ENCODE data around the gene SPATS1.
A peak's percentile ranks its signal among the peaks of the same experiment; 100 is the strongest.
"Not testable (repeated sequence)": the region's sequence is repeated elsewhere in the genome, so short reads cannot be mapped to it uniquely, and the experiment has no call there.

The SPATS1 gene

DNA sequence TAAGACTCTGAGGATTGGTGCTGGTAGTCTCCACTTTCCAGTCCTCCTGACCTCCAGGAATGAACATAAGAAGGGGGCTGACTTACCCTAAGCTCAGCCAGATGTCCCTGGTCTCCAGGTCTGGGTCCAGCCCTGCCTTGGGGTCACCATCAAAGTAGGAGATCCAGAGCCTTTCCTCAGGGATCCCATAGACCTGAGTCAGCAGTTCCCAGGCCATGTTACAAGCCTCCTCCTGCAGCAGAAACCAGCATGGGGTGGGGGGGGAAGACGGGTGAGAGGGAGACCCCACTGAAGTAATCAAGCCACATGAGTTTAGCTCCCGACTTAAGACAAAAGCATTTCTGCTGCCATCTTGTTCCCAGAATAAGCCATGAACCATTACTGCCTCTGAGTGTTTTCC lies 31.1 kb upstream of the SPATS1 start:
- DNase-seq (ENCODE audit: low read depth in 2 of 2): no peak

DNA sequence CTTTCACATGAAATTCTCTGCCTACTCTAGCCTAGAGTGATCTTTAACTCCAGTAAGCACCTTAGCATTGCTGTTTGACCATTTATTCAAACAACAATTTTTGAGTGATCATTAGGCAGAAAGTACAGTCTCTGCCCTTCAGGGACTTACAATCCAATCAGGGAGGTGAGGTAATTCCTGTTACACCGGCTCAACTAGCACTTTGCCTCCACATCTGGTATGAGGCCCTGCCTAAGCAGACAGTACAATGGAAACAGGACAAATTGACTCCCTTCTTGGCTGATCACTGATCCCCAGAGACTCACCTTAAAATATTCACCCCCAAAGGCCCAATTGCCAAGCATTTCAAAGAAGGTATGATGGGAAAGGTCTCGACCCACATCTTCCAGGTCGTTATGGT lies 30.7 kb upstream of the SPATS1 start:
- DNase-seq (ENCODE audit: low read depth in 2 of 2): no peak

DNA sequence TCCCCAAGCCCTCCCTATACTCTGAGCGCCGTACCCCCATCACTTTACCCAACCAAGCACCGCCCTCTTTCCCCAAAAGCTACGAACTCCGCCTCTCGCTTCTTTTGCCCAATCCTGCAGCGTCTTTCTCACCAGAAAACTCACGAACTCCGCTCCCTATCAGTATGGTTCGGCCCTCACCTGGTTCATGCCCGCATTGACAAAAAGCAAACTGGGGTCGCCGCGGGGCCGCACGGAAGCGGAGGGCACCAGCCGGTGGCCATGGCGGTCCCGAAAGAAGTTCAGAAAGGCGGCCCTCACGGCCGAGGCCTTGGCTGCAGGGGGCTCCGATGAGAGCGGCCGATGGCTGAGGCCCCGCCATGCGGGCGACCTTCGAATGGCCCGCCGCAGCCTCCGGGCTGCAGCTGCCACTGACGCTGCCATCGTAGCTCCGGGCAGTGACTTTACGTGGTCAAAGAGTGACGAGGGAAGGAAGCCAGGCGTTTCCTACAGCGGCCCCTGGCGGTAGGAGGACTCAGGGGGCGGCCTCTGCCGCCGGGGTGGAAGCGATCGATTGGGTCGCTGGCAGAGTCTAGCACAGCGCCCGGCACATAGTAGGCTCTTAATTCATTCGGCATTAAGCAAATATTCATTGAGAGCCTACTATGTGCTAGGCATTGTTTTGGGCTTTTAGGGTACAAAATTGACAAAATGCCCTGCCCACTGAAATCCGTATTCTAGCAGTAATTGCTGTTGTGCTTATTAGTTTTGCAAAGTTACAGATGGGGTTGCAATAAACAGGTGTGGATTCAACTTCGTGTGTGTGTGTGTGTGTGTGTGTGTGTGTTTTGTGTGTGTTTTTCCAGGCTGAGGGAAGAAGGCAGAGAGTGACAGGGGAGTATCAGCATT lies 29.3 kb upstream of the SPATS1 start, which contains the start of gene AARS2:
AARS2 (minus strand) TSS at position 447 of the 888 bp plus-strand sequence; CDS start at position 423, 24 bp downstream.
- peak; percentile 83 to 89 for DNase-seq (ENCODE audit: low read depth in 2 of 2)

DNA sequence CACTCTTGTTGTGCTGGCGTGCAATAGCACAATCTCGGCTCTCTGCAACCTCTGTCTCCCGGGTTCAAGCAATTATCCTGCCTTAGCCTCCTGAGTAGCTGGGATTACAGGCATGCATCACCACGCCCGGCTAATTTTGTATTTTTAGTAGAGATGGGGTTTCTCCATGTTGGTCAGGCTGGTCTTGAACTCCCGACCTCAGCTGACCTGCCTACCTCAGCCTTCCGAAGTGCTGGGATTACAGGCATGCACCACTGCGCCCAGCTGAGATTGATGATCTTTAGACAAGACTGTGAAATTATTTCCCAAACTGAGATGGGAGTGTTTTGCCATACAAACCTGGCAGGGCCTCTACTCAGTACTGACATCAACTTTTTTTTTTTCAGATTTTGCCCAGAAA lies 27.8 kb upstream of the SPATS1 start:
- DNase-seq (ENCODE audit: low read depth in 2 of 2): not testable (repeated sequence)

DNA sequence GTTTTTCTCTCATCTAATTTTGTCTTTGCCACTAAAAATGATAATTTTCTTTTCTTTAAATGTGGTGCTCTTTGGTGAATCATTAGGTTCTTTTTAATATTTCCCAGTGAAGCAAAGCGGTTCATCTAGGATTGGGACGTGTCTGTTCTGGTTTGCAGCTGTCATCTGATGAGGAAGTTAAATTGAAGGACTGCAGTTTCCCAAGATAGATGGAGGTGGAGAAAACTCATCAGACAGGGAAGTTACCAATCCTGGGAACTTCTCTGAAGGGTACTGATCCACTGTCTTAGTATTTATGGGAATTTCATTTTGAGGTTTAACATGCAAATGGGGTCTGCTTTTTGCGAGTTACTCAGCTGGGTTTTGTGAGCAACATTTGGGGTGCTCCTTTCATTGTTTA lies 26.9 kb upstream of the SPATS1 start:
- no peak for DNase-seq (ENCODE audit: low read depth in 2 of 2)

DNA sequence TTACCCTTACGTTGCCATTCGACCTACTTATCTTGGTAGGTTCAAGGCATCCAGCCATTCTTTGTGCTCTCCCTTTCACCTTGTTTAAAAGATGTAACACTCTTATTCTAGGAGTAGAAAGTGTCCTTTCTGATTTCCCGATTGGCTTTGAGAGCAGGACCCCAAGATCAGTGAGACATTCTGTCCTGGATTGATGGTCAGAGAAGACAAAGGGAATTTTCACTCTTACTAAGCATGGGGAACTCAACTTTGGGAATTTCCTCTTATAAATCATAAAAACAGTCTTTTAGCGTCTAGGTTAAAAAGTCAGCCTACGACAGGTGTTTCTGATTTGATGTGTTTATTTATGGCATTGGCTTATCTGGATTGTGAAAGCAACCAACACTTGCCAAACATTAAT lies 26.5 kb upstream of the SPATS1 start:
- DNase-seq (ENCODE audit: low read depth in 2 of 2): no peak

DNA sequence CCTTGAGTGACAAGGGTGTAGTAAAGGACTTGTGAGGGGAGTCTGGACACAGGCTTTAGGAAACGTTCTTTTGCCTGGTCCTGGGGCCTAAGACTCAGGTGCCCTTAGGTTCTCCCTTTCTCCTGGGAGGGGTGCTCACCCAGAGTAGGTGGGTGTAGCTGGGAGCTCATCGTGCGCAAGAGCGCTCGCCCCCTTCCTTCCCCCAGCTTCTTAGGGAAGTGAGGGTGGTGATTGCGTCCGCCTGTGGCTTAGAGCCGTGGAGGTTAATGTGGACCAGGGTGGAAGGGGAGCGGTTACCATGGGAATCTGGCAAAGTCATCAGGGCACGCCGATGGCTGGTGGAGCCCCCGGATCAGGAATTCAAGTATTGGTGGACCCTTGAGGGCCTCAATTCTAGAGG lies 26.0 kb upstream of the SPATS1 start:
- no peak for DNase-seq (ENCODE audit: low read depth in 2 of 2)

DNA sequence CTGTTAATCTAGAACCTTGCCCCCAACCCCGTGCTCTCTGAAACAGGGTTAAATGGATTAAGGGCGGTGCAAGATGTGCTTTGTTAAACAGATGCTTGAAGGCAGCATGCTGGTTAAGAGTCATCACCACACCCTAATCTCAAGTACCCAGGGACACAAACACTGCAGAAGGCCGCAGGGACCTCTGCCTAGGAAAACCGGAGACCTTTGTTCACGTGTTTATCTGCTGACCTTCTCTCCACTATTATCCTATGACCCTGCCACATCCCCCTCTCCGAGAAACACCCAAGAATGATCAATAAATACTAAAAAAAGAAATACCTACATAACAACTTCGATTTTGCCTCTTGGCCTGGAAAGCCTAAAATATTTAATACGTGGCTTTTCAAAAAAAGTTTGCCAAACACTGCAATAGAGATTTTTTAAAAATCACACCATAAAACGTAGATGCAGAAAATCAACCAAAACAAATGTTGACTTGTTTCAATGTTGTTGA lies 25.3 kb upstream of the SPATS1 start:
- DNase-seq (ENCODE audit: low read depth in 2 of 2): not testable (repeated sequence)

DNA sequence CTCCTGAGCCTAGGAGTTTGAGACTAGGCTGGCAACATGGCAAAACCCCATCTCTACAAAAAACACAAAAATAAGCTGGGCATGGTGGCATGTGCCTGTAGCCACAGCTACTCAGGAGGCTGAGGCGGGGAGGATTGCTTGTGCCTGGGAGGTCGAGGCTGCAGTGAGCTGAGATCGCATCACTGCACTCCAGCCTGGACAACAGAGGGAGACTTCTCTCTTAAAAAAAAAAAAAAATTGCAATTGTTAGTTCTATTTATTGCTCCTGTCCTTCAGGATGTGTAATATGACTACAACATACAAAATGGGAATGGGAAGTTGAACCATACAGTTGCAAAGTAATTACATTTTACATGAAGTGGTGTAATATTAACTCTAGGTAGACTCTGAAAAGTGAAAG lies 21.2 kb upstream of the SPATS1 start:
- no peak for DNase-seq (ENCODE audit: low read depth in 2 of 2)

DNA sequence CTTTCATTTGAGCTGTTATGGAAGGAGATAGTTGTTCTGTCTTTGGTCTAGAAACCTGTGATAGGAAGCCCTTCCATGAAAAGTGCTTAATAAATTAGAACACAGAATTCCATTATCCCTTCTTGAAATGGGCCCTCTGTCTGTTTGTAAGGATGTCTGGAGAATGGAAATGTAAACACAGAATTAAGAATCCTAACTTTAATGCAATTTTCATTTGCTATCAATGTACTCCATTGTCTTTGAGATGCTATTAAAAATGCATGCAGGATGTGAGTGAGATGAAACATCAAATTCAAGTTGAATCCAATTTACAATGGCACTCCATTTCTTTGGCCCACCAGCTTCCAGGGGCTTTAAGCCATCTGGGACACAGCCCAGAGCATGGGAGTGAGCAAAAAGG lies 15.4 kb upstream of the SPATS1 start:
- no peak for DNase-seq (ENCODE audit: low read depth in 2 of 2)

DNA sequence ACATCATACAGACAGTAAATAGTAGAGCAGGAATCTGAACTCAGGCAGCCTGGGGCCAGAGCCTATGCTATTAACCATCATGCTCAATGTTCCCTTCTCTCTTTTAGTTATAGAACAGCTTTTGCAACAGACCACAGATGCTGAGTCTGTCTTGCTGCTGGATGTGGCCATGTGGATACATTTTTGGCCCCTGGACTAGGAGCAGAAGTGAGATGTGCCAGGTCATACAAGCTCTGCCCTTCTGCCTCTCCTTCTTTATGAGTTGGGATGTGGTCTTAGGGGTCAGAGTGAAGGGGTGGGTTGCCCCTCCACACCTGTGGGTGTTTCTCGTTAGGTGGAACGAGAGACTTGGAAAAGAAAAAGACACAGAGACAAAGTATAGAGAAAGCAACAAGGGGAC lies 14.7 kb upstream of the SPATS1 start:
- DNase-seq (ENCODE audit: low read depth in 2 of 2): no peak

DNA sequence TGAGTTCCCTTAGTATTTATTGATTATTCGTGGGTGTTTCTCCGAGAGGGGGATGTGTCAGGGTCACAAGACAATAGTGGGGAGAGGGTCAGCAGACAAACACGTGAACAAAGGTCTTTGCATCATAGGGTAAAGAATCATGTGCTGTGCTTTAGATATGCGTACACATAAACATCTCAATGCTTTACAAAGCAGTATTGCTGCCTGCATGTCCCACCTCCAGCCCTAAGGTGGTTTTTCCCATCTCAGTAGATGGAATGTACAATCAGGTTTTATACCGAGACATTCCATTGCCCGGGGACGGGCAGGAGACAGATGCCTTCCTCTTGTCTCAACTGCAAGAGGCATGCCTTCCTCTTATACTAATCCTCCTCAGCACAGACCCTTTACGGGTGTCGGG lies 14.2 kb upstream of the SPATS1 start:
- DNase-seq (ENCODE audit: low read depth in 2 of 2): not testable (repeated sequence)

DNA sequence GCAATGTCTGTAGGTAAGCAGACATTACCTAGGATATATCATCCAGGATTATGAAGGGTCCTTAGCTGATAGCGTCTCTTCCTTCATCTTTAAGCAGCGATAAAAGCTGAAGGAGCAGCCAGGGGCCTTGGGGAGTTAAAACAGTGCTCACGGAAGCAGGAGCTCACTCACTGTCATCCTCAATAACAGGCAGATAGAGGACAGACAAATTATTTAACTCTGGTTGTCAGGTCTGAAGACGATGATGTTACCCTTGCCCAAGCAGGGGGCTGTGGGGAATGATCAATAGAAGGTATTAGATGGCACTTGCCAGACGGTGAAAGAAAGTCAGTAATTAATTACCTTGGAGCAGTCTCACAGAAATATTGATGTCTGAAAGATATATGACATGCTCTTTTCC lies 12.6 kb upstream of the SPATS1 start:
- DNase-seq (ENCODE audit: low read depth in 2 of 2): no peak

DNA sequence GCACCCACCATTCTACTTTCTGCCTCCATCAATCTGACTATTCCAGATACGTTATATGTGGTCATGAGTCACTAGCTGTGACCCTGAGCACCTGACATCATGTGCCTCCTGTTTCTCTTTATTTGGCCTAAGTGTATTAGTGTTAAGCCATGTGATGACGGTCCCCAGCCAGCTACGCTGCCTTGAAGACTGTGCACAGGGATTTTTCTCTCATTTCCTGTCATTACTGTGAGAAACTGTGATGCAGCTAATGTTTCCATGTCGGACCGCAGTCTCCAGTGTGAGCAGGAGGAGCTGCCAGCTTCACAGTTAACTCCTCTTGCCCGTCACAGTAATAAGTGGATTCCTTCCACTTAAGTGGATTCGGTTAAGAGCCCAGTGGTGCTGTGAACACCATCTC lies 9.9 kb upstream of the SPATS1 start:
- DNase-seq (ENCODE audit: low read depth in 2 of 2): no peak

DNA sequence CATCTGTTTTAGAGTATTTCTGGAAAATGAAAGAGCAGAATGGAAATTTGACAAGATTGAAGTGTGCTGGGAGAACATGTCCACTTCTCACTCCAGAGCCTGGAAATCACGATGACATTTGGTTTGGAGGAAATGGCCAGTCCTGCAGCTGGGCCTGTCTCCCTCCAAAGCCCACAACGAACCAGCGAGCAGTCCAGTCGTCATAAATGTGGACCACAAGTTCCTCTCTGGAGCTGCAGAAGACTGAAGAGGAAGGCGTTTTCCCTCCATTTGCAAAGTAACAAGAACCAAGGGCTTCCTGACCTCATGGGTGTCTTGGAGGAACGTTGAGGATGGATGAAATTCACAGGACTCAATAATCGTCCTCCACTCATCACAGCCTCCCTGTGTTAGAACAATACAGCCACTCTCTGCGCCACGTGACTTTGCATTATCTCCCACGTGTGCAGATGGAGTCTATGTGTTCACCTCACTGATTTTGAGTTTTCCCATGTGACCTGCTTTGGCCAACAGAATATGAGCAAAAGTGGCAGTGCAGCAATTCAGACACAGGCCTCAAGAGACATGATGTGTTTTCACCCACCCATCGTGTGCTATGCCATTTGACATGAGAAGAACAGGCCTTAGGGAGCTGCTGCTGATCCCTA lies 9.1 kb upstream of the SPATS1 start:
- DNase-seq (ENCODE audit: low read depth in 2 of 2): no peak

DNA sequence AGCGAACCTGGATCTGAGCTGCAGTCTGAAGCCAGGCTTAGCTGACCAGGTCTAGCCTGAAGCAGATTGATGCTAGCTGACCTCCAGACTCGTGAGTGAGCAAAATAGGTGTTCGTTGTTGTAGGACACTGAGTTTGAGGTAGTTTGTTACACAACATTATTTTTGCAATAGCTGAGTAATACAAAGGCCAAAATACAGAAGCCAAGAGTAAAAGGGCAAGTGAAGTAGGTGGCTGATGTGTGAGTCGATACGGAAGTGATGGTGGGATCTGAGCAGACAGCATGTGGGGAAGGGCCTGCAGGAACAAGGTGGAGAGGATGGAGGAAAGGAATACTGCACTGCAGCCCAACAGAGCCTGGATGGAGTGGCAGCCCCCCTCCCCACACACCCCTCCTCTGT lies 8.5 kb upstream of the SPATS1 start:
- DNase-seq (ENCODE audit: low read depth in 2 of 2): no peak

DNA sequence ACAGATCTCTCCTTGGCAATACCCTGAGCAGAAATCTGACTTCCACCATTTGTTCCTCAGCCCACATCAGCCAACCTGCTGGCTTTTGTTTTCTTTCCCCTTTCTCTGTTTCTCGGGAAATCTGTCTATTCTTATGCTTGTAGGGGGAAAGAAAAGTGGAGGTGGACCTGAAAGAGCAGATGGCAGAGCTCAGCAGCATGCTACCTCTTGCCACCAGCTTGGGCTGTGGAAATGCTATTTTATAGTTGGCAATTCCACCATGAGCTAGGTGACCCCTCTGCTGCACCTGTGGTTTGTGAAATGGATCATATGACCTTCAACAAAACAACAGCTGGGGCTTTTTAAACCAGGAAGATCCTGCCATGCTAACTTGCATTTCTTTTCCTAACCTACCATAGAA lies 6.8 kb upstream of the SPATS1 start:
- no peak for DNase-seq (ENCODE audit: low read depth in 2 of 2)

DNA sequence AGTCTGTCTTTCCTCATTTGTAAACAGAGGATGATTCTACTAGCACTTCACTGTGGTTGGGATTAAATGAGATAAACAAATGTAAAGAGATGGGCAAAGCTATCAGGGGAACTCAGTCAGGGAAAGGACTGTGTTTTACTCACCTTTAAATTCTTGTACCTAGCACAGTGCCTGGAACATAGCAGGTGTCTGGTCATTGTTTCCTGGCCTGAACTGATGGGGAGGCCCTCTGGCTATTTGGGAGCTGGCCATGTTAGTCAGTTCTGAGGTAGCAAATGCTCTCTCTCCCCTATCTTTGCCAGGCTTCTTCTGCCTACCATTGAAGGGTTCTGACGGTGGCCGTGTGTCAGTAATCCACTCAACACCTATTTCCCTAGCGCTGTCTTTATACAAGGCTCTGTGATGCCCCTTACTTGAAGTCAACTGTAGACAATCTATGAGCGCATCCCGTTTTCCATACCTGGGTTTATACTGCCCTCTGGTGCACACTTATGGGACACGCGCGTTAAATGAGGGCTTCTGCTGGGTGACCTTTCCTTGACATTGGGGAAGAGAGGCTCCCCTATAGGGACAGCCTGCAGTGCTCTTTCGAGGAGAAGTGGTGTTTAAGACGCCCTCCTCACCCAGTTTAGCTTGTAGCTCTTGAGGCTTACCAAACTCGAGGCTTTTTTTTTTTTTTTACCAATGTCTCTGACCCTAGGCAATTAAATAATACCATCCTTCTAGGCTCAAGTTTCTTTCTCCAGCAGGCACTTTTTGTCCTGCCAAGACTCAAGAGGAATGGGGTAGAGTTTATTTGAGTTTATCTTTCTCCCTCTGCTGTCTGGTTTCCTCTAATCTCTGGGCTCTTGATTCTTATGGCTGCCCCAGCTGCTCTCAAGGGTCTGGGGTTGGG lies 4.0 kb upstream of the SPATS1 start:
- DNase-seq (ENCODE audit: low read depth in 2 of 2): peak; percentile 24 to 62

DNA sequence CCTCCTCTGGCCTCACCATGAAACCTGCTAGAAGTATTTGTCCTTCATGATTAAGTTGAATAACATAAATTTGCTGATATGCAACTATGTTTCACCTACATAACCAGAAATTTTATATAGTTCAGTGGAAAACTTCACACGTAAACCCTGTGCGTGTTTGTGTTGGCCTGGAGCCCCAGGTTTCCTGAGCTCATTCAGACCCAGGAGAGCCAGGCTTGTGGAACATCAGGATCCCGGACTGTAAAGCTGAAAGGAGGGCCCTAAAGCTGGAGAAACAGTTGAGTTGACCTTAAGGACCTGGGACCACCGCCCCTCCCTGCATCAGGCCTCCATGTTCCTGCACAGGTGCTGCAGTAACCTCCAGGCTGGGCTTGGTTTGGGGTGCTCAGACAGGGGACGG lies 3.1 kb upstream of the SPATS1 start:
- DNase-seq (ENCODE audit: low read depth in 2 of 2): no peak

DNA sequence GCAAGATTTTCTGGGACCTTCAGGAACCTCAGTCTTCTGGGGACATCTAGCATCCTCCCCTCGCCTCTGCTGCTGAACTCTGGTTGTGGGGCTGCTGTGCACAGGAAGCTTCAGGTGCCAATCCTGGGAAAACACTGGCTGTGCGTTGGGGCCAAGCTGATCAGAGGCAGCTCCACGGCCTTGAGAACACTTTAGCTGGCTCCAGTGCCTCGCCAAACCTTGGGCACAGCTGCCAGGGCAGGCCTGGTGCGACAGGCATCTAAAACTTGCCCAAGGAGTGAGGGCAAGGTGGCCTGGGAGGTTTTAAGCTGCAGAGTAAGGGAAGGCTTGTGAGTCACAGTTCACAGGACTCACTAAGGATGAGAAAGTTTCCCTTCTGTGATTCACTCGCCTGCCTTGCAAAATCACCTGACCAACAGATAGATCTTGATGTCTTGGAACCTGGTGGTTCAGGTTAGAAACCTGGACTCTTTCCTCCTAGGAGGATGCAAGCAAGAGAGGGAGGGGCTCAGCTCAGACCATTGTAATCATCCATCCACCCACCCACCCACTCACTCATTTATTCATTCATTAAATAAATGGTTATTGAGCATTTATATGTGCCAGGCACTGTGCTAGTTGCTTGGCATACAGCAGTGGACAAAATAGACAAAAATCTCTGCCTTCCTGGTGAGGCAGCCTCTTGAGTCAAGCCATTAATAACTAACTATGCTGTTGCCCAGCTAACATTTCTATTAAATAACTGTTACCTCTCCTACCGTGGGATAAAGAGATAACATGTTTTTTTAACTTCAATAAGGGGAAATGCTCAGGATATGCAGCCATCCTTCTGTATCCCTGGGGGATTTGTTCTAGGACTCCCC lies 2.5 kb upstream of the SPATS1 start:
- DNase-seq (ENCODE audit: low read depth in 2 of 2): no peak
